HepG2 (cell line): ENCODE measurements around the gene RBM22. TPM values are rescaled to one million over a fixed set of nuclear protein-coding genes. Genes with fewer than 3 reads are reported as not detected.
A peak's percentile ranks its signal among the peaks of the same experiment; 100 is the strongest.

Experiments
- CREB3 ChIP-seq: sonication (generic); formaldehyde crosslinking; IDR thresholded peaks from 2 replicates; pipeline ENCODE4 v1.5.0; 2020; ENCODE audit warnings: missing genetic modification reagents
- FIP1L1 ChIP-seq: fragments of 200-400 bp; formaldehyde crosslinking; IDR thresholded peaks from 2 replicates; pipeline ENCODE4 v1.6.1; 2018; ENCODE audit warnings: low read depth, mild to moderate bottlenecking, low read length, moderate library complexity, borderline replicate concordance; ENCODE audit not compliant: insufficient read depth
- GZF1 ChIP-seq: sonication (generic); formaldehyde crosslinking; IDR thresholded peaks from 2 replicates; pipeline ENCODE4 v1.5.1; 2020; ENCODE audit warnings: mild to moderate bottlenecking, missing genetic modification reagents
- HIC2 ChIP-seq: sonication (generic); formaldehyde crosslinking; IDR thresholded peaks from 2 replicates; pipeline ENCODE4 v1.9.0; 2022; ENCODE audit warnings: low read depth, missing genetic modification reagents
- IRF1 ChIP-seq: sonication (generic); formaldehyde crosslinking; IDR thresholded peaks from 2 replicates; pipeline ENCODE4 v1.4.0; 2020; ENCODE audit warnings: low read depth, mild to moderate bottlenecking, missing genetic modification reagents
- JUNB ChIP-seq: sonication (generic); formaldehyde crosslinking; IDR thresholded peaks from 2 replicates; pipeline ENCODE4 v1.8.0; 2022; ENCODE audit warnings: missing genetic modification reagents, mild to moderate bottlenecking, borderline replicate concordance
- PHF21A ChIP-seq: sonication (generic); formaldehyde crosslinking; IDR thresholded peaks from 2 replicates; pipeline ENCODE4 v1.5.0; 2020; ENCODE audit warnings: mild to moderate bottlenecking, missing genetic modification reagents
- PTBP1 ChIP-seq: fragments of 200-400 bp; formaldehyde crosslinking; IDR thresholded peaks from 2 replicates; pipeline ENCODE4 v1.6.1; 2018; ENCODE audit warnings: low read length, low read depth; ENCODE audit not compliant: poor library complexity, severe bottlenecking
- ZNF30 ChIP-seq: sonication (generic); formaldehyde crosslinking; IDR thresholded peaks from 2 replicates; pipeline ENCODE4 v1.5.0; 2020; ENCODE audit warnings: mild to moderate bottlenecking, missing genetic modification reagents
- ZNF441 ChIP-seq: sonication (generic); formaldehyde crosslinking; IDR thresholded peaks from 2 replicates; pipeline ENCODE4 v1.7.0; 2021; ENCODE audit warnings: missing genetic modification reagents, borderline replicate concordance
- ZNF572 ChIP-seq: sonication (generic); formaldehyde crosslinking; IDR thresholded peaks from 2 replicates; pipeline ENCODE4 v1.5.1; 2020; ENCODE audit warnings: mild to moderate bottlenecking, missing genetic modification reagents
- ZNF660 ChIP-seq: sonication (generic); formaldehyde crosslinking; IDR thresholded peaks from 2 replicates; pipeline ENCODE4 v1.5.1; 2020; ENCODE audit warnings: mild to moderate bottlenecking, low read depth, missing genetic modification reagents, borderline replicate concordance
- ZSCAN21 ChIP-seq: sonication (generic); formaldehyde crosslinking; IDR thresholded peaks from 2 replicates; pipeline ENCODE4 v1.8.0; 2022; ENCODE audit warnings: mild to moderate bottlenecking, missing genetic modification reagents, moderate library complexity, borderline replicate concordance
- polyA plus RNA-seq, 8 experiments: library from polyadenylated mRNA; depleted of rRNA in 3 of 8; stranded (reverse) in 7 of 8; unstranded in 1 of 8; fragments of >200 nt; fragmentation: Illumina TruSeq in 4 of 8; extraction: Trizol in 4 of 8; gene quantifications; 2 replicates each; pipeline versions ENCODE4 v1.2.1 to v1.2.3, GENCODE V29; 2011 to 2016; ENCODE audit warnings: low read depth in 4 of 8, missing spikeins in 1 of 8, mixed read lengths in 1 of 8; ENCODE audit not compliant: insufficient read depth in 1 of 8
- total RNA-seq, 5 experiments: library from RNA; depleted of rRNA; stranded (reverse); fragments of >200 nt; fragmentation: Illumina TruSeq; extraction: Trizol; gene quantifications; 2 replicates each; pipeline ENCODE4 v1.2.3, GENCODE V29; 2016; ENCODE audit warnings: low read depth in 1 of 5
- TF ChIP-seq, protein P1 (sequence below): sonication (generic); formaldehyde crosslinking; IDR thresholded peaks from 2 replicates; pipeline ENCODE4 v1.5.0; 2020; ENCODE audit warnings: mild to moderate bottlenecking, missing genetic modification reagents, borderline replicate concordance
- TF ChIP-seq, protein P2 (sequence below): sonication (generic); formaldehyde crosslinking; IDR thresholded peaks from 2 replicates; pipeline ENCODE4 v1.8.0; 2022; ENCODE audit warnings: mild to moderate bottlenecking, missing genetic modification reagents, borderline replicate concordance
- TF ChIP-seq, protein P3 (sequence below), 2 experiments: sonication (generic) in 1 of 2; formaldehyde crosslinking in 1 of 2; IDR thresholded peaks; 2 replicates each; pipeline versions ENCODE4 v1.5.1 to v1.6.1; 2011 to 2020; ENCODE audit warnings: borderline replicate concordance in 1 of 2, low read depth in 1 of 2, low read length in 1 of 2, mild to moderate bottlenecking in 1 of 2, missing genetic modification reagents in 1 of 2, moderate library complexity in 1 of 2

Gene RBM22
- total and polyA plus RNA-seq, 2 of the 13 experiments (the other 11 are each of a cell fraction or from before 2014, with no cell fraction given) = 28.3 to 35.0 TPM

DNA sequence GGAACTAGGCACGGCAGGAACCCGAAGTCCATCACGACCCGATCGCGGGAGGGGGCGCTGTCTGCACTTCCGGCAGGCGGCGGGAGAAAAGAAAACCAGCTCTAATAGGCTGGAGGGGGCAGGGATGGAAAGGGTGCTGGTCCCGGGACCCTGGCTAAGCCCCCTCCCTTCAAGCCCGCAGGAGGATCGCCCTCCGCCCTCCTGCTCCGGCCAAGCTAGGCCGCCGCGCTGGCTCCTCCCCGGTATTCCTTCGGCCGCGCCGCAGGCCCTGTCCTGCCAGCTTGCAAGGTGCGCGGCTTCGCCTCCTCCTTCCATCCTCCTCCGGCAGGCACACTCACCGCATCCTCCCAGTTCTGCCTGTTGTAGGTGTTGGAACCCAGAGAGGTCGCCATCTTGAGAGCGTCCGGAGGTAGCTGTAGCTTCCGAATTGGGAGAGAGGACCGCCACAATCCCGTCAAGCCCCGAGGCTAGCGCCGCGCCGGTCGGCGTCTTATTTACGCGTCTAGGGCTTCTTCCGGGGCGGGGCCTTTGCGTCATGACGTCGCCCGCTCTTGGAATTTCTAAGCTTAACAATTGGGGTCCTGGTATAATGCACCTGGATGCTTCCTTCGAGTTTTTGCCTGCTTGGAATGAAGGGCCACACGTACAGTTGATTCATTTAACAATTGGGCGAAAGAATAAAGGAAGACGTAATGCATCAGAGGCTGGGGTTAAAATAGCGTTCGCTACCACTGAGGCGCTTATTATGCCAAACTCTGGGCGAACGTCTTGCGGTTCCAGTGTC, at the start of gene RBM22 (continued):
- TF ChIP-seq, protein P1, sequence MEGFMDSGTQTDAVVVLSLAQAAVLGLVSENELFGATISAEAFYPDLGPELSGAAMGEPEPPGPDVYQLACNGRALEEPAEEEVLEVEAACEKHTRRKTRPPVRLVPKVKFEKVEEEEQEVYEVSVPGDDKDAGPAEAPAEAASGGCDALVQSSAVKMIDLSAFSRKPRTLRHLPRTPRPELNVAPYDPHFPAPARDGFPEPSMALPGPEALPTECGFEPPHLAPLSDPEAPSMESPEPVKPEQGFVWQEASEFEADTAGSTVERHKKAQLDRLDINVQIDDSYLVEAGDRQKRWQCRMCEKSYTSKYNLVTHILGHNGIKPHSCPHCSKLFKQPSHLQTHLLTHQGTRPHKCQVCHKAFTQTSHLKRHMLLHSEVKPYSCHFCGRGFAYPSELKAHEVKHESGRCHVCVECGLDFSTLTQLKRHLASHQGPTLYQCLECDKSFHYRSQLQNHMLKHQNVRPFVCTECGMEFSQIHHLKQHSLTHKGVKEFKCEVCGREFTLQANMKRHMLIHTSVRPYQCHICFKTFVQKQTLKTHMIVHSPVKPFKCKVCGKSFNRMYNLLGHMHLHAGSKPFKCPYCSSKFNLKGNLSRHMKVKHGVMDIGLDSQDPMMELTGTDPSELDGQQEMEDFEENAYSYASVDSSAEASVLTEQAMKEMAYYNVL (CRISPR knock-in tag) = peak; percentile 70; the same call in 1 of the 2 replicates
- TF ChIP-seq ZNF572 (CRISPR knock-in tag) = peak; percentile 94; the same call in 1 of the 2 replicates
- no peak for TF ChIP-seq ZNF441 (CRISPR knock-in tag)
- TF ChIP-seq IRF1 (CRISPR knock-in tag) = no peak
- no peak for TF ChIP-seq ZNF660 (CRISPR knock-in tag)
- no peak for TF ChIP-seq GZF1 (CRISPR knock-in tag)
- TF ChIP-seq CREB3 = peak; percentile 63; the same call in 1 of the 2 replicates
- TF ChIP-seq, protein P2, sequence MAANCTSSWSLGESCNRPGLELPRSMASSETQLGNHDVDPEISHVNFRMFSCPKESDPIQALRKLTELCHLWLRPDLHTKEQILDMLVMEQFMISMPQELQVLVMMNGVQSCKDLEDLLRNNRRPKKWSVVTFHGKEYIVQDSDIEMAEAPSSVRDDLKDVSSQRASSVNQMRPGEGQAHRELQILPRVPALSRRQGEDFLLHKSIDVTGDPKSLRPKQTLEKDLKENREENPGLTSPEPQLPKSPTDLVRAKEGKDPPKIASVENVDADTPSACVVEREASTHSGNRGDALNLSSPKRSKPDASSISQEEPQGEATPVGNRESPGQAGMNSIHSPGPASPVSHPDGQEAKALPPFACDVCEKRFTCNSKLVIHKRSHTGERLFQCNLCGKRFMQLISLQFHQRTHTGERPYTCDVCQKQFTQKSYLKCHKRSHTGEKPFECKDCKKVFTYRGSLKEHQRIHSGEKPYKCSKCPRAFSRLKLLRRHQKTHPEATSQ (CRISPR knock-in tag) = peak; percentile 28; the same call in 1 of the 2 replicates
- TF ChIP-seq JUNB = no peak
- no peak for TF ChIP-seq ZNF30 (CRISPR knock-in tag)
- no peak for TF ChIP-seq FIP1L1
- TF ChIP-seq PHF21A (CRISPR knock-in tag) = peak; percentile 82
- TF ChIP-seq ZSCAN21 (CRISPR knock-in tag) = peak; percentile 51; the same call in 1 of the 2 replicates
- TF ChIP-seq, protein P3, sequence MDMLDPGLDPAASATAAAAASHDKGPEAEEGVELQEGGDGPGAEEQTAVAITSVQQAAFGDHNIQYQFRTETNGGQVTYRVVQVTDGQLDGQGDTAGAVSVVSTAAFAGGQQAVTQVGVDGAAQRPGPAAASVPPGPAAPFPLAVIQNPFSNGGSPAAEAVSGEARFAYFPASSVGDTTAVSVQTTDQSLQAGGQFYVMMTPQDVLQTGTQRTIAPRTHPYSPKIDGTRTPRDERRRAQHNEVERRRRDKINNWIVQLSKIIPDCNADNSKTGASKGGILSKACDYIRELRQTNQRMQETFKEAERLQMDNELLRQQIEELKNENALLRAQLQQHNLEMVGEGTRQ (IDR thresholded peaks at IDR 0.05; ENCODE audit: low read depth, low read length) = no peak
- TF ChIP-seq, protein P3 (CRISPR knock-in tag; IDR thresholded peaks at IDR 0.05; ENCODE audit: borderline replicate concordance) = no peak
- TF ChIP-seq PTBP1 = peak; percentile 74
- TF ChIP-seq HIC2 (CRISPR knock-in tag) = no peak
